ENCODE measurements around the gene LYSET.
"Not testable (repeated sequence)": the region's sequence is repeated elsewhere in the genome, so short reads cannot be mapped to it uniquely, and the experiment has no call there.

- TF ChIP-seq, protein P1, sequence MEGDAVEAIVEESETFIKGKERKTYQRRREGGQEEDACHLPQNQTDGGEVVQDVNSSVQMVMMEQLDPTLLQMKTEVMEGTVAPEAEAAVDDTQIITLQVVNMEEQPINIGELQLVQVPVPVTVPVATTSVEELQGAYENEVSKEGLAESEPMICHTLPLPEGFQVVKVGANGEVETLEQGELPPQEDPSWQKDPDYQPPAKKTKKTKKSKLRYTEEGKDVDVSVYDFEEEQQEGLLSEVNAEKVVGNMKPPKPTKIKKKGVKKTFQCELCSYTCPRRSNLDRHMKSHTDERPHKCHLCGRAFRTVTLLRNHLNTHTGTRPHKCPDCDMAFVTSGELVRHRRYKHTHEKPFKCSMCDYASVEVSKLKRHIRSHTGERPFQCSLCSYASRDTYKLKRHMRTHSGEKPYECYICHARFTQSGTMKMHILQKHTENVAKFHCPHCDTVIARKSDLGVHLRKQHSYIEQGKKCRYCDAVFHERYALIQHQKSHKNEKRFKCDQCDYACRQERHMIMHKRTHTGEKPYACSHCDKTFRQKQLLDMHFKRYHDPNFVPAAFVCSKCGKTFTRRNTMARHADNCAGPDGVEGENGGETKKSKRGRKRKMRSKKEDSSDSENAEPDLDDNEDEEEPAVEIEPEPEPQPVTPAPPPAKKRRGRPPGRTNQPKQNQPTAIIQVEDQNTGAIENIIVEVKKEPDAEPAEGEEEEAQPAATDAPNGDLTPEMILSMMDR (IDR thresholded peaks at IDR 0.05): not testable (repeated sequence)
- not testable (repeated sequence) for TF ChIP-seq POLR2A, EP300 (IDR thresholded peaks at IDR 0.05)
Measured at GRCh38 chr14:93233078-93233477, 48.0 kb downstream of the LYSET start.
